HT1080 (cell line): Measurements from ENCODE around the gene TSPEAR. TPM values are rescaled to one million over a fixed set of nuclear protein-coding genes. Genes with fewer than 3 reads are reported as not detected.
"Not testable (repeated sequence)": the region's sequence is repeated elsewhere in the genome, so short reads cannot be mapped to it uniquely, and the experiment has no call there.

Experiments
- DNase-seq: peaks from one replicate; pipeline ENCODE4 v3.0.0-alpha.2; 2015; ENCODE audit warnings: low read depth
- total RNA-seq: library from RNA; depleted of rRNA; stranded (reverse); fragments of >200 nt; shearing (Covaris generic); gene quantifications from 2 replicates; pipeline ENCODE4 v1.2.3, GENCODE V29; 2014

TSPEAR gene
- total RNA-seq, 1 experiment from 2014 or later: not detected

- DNase-seq: no peak
Observed at GRCh38 chr21:44592446-44593311, 118.7 kb downstream of the TSPEAR start, which contains the start of gene KRTAP10-6. KRTAP10-6 (minus strand) TSS chr21:44592505; CDS start chr21:44592484, 21 bp downstream.

- DNase-seq: not testable (repeated sequence)
Observed at GRCh38 chr21:44591801-44592130, 119.6 kb downstream of the TSPEAR start.

- not testable (repeated sequence) for DNase-seq
Observed at GRCh38 chr21:44590897-44591800, 120.2 kb downstream of the TSPEAR start.

- no peak for DNase-seq
Observed at GRCh38 chr21:44590311-44590721, 121.1 kb downstream of the TSPEAR start.

- no peak for DNase-seq
Observed at GRCh38 chr21:44589586-44590305, 121.6 kb downstream of the TSPEAR start.

GRCh38 chr21:44589094-44589493, 122.3 kb downstream of the TSPEAR start:
- DNase-seq: no peak

GRCh38 chr21:44585892-44586291, 125.5 kb downstream of the TSPEAR start:
- no peak for DNase-seq

- DNase-seq: no peak
Observed at GRCh38 chr21:44583800-44584147, 127.6 kb downstream of the TSPEAR start.

GRCh38 chr21:44583089-44583799, 128.1 kb downstream of the TSPEAR start:
- DNase-seq: no peak

GRCh38 chr21:44582055-44582454, 129.3 kb downstream of the TSPEAR start:
- DNase-seq: peak; percentile 18

GRCh38 chr21:44581158-44581557, 130.2 kb downstream of the TSPEAR start:
- DNase-seq: no peak

- not testable (repeated sequence) for DNase-seq
Observed at GRCh38 chr21:44580231-44580821, 131.0 kb downstream of the TSPEAR start, which contains the start of gene KRTAP10-5. KRTAP10-5 (minus strand) TSS chr21:44580604; CDS start chr21:44580578, 26 bp downstream.

- DNase-seq: no peak
Observed at GRCh38 chr21:44579833-44580144, 131.6 kb downstream of the TSPEAR start.

GRCh38 chr21:44579056-44579832, 132.1 kb downstream of the TSPEAR start:
- no peak for DNase-seq

- no peak for DNase-seq
Observed at GRCh38 chr21:44578371-44579055, 132.9 kb downstream of the TSPEAR start.

GRCh38 chr21:44576025-44576420, 135.3 kb downstream of the TSPEAR start:
- no peak for DNase-seq

- DNase-seq: no peak
Observed at GRCh38 chr21:44575307-44576024, 135.9 kb downstream of the TSPEAR start.
